Vagina (tissue), 2 donors: ENCODE data around the gene SPATA46. TPM values are rescaled to one million over a fixed set of nuclear protein-coding genes. Genes with fewer than 3 reads are reported as not detected.

Source experiments
- DNase-seq, 2 donors: peaks; one replicate each; pipeline ENCODE4 v3.0.0-alpha.2; 2017; ENCODE audit errors: extremely low spot score in 2 of 2
- H3K27ac ChIP-seq: fragments of 200-600 bp; sonication (generic); one replicate; pipeline ENCODE4 v1.5.1; 2019
- H3K27me3 ChIP-seq: fragments of 200-600 bp; sonication (generic); one replicate; pipeline ENCODE4 v1.5.1; 2019
- H3K36me3 ChIP-seq, 2 donors: fragments of 200-600 bp; sonication (generic); one replicate each; pipeline ENCODE4 v1.5.1; 2017 to 2019
- H3K4me1 ChIP-seq: fragments of 200-600 bp; sonication (generic); one replicate; pipeline ENCODE4 v1.5.1; 2019
- H3K4me3 ChIP-seq, 2 donors: fragments of 200-600 bp; sonication (generic); 1 replicate in 1 of 2; 2 replicates in 1 of 2; pipeline ENCODE4 v1.5.1; 2016 to 2019
- H3K9me3 ChIP-seq: fragments of 200-600 bp; sonication (generic); one replicate; pipeline ENCODE4 v1.5.1; 2019
- POLR2A ChIP-seq, 2 donors: fragments of 450-650 bp; IDR thresholded peaks; one replicate each; pipeline ENCODE4 v1.6.1; 2017; ENCODE audit warnings: antibody characterized with exemption in 2 of 2, mild to moderate bottlenecking in 2 of 2, moderate library complexity in 2 of 2
- POLR2AphosphoS5 ChIP-seq, 2 donors: sonication (generic); formaldehyde crosslinking; IDR thresholded peaks; one replicate each; pipeline ENCODE4 v1.9.0; 2017; ENCODE audit warnings: antibody characterized with exemption in 2 of 2, mild to moderate bottlenecking in 2 of 2, low read depth in 1 of 2; ENCODE audit not compliant: insufficient read depth in 1 of 2
- intact Hi-C: fragments of 100-400 bp; cut with DNase I; formaldehyde crosslinking; loops from one replicate; pipeline ENCODE4 v1.15.1; 2023
- total RNA-seq: library from RNA; depleted of rRNA; stranded (reverse); fragments of >200 nt; gene quantifications from one replicate; pipeline ENCODE4 v1.2.3, GENCODE V29; 2016
- TF ChIP-seq, protein P1 (sequence below), 3 experiments: fragments of 450-650 bp in 2 of 3; fragments of 200-600 bp in 1 of 3; sonication (generic) in 1 of 3; IDR thresholded peaks; one replicate each; pipeline ENCODE4 v1.5.1; 2017 to 2019; ENCODE audit warnings: antibody characterized with exemption in 3 of 3, mild to moderate bottlenecking in 2 of 3, moderate library complexity in 2 of 3

The SPATA46 gene
- total RNA-seq, 1 donor from 2014 or later = not detected

DNA sequence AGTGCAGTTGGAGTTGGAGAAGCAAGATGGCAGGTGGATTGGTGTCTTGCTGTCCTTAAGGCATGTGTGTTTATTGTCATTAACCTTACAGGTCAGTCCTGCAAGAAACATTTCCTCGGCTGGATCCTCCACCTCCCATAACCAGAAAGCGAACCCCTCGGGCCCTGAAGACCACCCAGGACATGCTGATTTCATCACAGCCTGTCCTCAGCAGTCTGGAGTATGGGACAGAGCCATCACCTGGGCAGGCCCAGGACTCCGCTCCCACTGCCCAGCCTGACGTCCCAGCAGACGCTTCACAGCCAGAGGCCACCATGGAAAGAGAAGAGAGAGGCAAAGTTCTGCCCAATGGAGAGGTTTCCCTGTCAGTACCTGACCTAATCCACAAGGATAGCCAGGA, 6.4 kb upstream of the SPATA46 start:
- no peak overlapping the region for H3K4me3 ChIP-seq
- no peak overlapping the region for H3K27ac ChIP-seq
- TF ChIP-seq POLR2AphosphoS5 (IDR thresholded peaks at IDR 0.05; ENCODE audit: insufficient read depth in 1 of 2, low read depth in 1 of 2) = no peak
- TF ChIP-seq, protein P1, sequence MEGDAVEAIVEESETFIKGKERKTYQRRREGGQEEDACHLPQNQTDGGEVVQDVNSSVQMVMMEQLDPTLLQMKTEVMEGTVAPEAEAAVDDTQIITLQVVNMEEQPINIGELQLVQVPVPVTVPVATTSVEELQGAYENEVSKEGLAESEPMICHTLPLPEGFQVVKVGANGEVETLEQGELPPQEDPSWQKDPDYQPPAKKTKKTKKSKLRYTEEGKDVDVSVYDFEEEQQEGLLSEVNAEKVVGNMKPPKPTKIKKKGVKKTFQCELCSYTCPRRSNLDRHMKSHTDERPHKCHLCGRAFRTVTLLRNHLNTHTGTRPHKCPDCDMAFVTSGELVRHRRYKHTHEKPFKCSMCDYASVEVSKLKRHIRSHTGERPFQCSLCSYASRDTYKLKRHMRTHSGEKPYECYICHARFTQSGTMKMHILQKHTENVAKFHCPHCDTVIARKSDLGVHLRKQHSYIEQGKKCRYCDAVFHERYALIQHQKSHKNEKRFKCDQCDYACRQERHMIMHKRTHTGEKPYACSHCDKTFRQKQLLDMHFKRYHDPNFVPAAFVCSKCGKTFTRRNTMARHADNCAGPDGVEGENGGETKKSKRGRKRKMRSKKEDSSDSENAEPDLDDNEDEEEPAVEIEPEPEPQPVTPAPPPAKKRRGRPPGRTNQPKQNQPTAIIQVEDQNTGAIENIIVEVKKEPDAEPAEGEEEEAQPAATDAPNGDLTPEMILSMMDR (IDR thresholded peaks at IDR 0.05) = no peak
- no peak for TF ChIP-seq POLR2A (IDR thresholded peaks at IDR 0.05)
- H3K27me3 ChIP-seq = no peaks in the 10 kb centered on the region
- no peaks in the 10 kb centered on the region for H3K36me3 ChIP-seq
- DNase-seq = peak; percentile 61 to 77
- H3K4me1 ChIP-seq = peaks cover 14% of the 10 kb centered on the region
- intact Hi-C loops = loop anchor here (10.0 kb wide), 1 partner anchor 328 kb away; no protein-coding TSS in a partner anchor
- no peaks in the 10 kb centered on the region for H3K9me3 ChIP-seq

DNA sequence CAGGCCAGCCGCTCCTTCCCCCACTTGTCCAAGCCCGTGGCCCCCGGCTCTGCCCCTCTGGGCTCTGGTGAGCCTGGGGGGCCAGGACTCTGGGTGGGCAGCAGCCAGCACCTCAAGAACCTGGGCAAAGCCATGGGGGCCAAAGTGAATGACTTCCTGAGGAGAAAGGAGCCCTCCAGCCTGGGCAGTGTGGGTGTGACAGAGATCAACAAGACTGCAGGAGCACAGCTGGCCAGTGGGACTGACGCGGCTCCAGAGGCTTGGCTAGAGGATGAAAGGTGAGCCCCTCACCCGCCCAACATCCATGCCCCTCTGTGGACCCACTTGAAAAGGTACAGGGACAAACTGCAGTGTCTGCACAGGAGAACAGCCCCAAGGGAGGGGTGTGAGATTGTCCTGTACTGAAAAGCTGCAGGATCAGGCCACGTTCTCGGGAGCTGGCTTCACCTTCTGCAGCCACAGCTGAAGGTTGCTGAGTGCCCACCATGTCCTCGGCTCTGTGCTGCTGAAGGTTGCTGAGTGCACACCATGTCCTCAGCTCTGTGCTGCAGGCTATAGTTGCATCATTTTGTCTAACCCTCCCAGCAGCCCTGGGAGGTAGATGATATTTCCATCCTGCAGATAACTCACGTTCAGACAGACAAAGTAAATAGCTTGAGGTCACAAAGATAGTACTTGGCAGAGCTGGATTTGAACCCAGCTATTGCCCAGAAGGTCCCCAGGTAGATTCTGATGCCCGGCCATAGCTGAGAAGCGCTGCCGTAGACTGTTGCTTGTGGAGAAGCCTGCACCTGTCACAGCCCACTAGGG, 5.5 kb upstream of the SPATA46 start:
- no peaks in the 10 kb centered on the region for H3K27me3 ChIP-seq
- intact Hi-C loops = loop anchor here (10.0 kb wide), 1 partner anchor 327 kb away; no protein-coding TSS in a partner anchor
- H3K36me3 ChIP-seq = no peaks in the 10 kb centered on the region
- H3K27ac ChIP-seq = peak overlapping the region; percentile 73
- no peaks in the 10 kb centered on the region for H3K9me3 ChIP-seq
- H3K4me1 ChIP-seq = peaks cover 12% of the 10 kb centered on the region
- H3K4me3 ChIP-seq = no peak overlapping the region
- DNase-seq = peak; percentile 70 to 74
- TF ChIP-seq, protein P1 (IDR thresholded peaks at IDR 0.05) = no peak
- no peak for TF ChIP-seq POLR2A (IDR thresholded peaks at IDR 0.05)
- no peak for TF ChIP-seq POLR2AphosphoS5 (IDR thresholded peaks at IDR 0.05; ENCODE audit: insufficient read depth in 1 of 2, low read depth in 1 of 2)

DNA sequence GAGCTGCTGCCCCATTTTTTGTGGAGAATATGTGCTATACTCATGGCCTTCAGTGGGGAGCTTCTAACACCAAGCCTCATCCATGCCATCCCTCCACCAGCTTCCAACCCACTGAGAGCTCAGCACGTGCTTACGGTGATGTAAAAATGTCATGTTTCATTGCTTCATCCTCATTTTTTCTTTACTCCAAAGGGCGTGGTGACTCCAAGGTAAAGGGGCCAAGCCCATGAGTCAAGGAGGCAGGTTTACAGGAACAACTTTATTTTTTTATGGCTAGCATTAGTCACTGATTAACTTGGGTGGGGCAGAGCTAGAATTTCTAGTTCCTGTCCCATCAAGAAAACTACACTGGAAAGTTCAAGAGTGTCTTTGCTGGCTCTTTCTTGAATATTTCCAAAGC, 4.7 kb upstream of the SPATA46 start, which contains the start of gene C1orf226:
Gene C1orf226 (plus strand): TSS at position 346 of the 400 bp plus-strand sequence. CDS start 174 bp downstream, outside the sequence.
- peak; percentile 58 to 74 for DNase-seq
- intact Hi-C loops = loop anchor here (10.0 kb wide), 1 partner anchor 327 kb away; no protein-coding TSS in a partner anchor
- H3K27ac ChIP-seq = peak within 1 kb of the TSS; percentile 73
- no peaks in the 10 kb centered on the region for H3K9me3 ChIP-seq
- no peaks in the 10 kb centered on the region for H3K27me3 ChIP-seq
- no peak within 1 kb of the TSS for H3K4me3 ChIP-seq
- peaks cover 12% of the 10 kb centered on the region for H3K4me1 ChIP-seq
- no peaks in the 10 kb centered on the region for H3K36me3 ChIP-seq
- peak in 1 of 2 donors; percentile 86 for TF ChIP-seq POLR2AphosphoS5 (IDR thresholded peaks at IDR 0.05; ENCODE audit: insufficient read depth in 1 of 2, low read depth in 1 of 2)
- TF ChIP-seq, protein P1 (IDR thresholded peaks at IDR 0.05) = no peak
- no peak for TF ChIP-seq POLR2A (IDR thresholded peaks at IDR 0.05)

DNA sequence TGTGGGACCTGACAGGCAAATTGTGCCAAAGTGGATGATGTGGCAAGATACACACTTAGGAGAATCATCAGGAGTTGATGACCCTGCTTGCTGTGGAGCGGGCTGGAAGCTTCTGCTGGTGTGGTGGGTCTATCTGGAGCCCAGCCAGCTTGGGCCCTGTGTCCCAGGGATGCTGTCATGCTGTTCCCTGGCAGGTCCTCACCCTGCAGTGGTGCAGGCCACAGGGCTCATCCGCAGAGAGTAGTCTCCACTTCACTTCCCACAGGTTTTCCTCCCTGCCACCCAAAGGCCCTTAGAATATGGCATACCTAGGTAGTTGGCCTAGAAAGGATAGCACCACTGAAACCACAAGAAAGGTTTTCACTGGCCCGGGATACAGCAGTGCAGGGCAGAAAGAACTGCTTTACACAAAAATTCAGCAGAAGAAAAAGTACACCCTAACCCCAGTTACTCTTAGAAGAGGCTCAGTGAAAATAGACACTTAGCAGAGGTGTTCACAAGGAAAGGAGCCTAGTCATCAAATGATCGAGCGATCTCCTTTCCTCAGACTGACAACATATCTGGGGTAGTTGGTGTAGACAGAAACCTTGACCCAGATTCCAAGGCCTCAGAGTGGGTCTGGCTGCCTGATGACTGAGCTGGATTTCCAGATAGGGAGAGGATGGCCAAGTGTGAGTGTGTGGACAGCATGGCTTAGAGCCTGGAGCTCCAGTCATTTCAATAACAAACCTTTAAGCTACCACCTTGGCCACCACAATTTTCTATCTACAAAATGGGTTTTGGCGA, 3.6 kb upstream of the SPATA46 start:
- Histone ChIP-seq H3K36me3 (no peaks in the 10 kb centered on the region), H3K9me3 (no peaks in the 10 kb centered on the region), H3K4me3 (no peak overlapping the region), H3K4me1 (peaks cover 12% of the 10 kb centered on the region), H3K27ac (no peak overlapping the region), H3K27me3 (no peaks in the 10 kb centered on the region)
- intact Hi-C loops = loop anchor here (10.0 kb wide), 1 partner anchor 325 kb away; no protein-coding TSS in a partner anchor
- peak; percentile 70 to 80 for DNase-seq
- TF ChIP-seq, protein P1 (IDR thresholded peaks at IDR 0.05) = no peak
- TF ChIP-seq POLR2A (IDR thresholded peaks at IDR 0.05) = no peak
- no peak for TF ChIP-seq POLR2AphosphoS5 (IDR thresholded peaks at IDR 0.05; ENCODE audit: insufficient read depth in 1 of 2, low read depth in 1 of 2)
